ENCODE measurements around the gene BDKRB1.
A peak's percentile ranks its signal among the peaks of the same experiment; 100 is the strongest.

The BDKRB1 gene

GRCh38 chr14:96275177-96276112 lies 19.4 kb downstream of the BDKRB1 start:
- FAIRE-seq (peak; percentile 71), DNase-seq (ENCODE audit: insufficient read length, low spot score) (peak; percentile 43)

- DNase-seq (ENCODE audit: insufficient read length, low spot score) (no peak), FAIRE-seq (no peak)
Measured at GRCh38 chr14:96277890-96278289, 21.9 kb downstream of the BDKRB1 start.

- DNase-seq (ENCODE audit: insufficient read length, low spot score) (no peak), FAIRE-seq (no peak)
Measured at GRCh38 chr14:96279564-96279963, 23.6 kb downstream of the BDKRB1 start.

GRCh38 chr14:96280104-96280503 lies 24.1 kb downstream of the BDKRB1 start:
- DNase-seq (ENCODE audit: insufficient read length, low spot score) (no peak), FAIRE-seq (no peak)

GRCh38 chr14:96281486-96281885 lies 25.5 kb downstream of the BDKRB1 start:
- FAIRE-seq (no peak), DNase-seq (ENCODE audit: insufficient read length, low spot score) (no peak)

GRCh38 chr14:96284008-96284407 lies 28.0 kb downstream of the BDKRB1 start:
- DNase-seq (ENCODE audit: insufficient read length, low spot score) = no peak
- FAIRE-seq = no peak

GRCh38 chr14:96284430-96284829 lies 28.4 kb downstream of the BDKRB1 start:
- DNase-seq (ENCODE audit: insufficient read length, low spot score) (no peak), FAIRE-seq (no peak)

- no peak for DNase-seq (ENCODE audit: insufficient read length, low spot score)
- FAIRE-seq = no peak
Measured at GRCh38 chr14:96285667-96286066, 29.7 kb downstream of the BDKRB1 start.

GRCh38 chr14:96286251-96286650 lies 30.2 kb downstream of the BDKRB1 start:
- FAIRE-seq (no peak), DNase-seq (ENCODE audit: insufficient read length, low spot score) (no peak)

GRCh38 chr14:96287856-96288255 lies 31.8 kb downstream of the BDKRB1 start:
- DNase-seq (ENCODE audit: insufficient read length, low spot score) = no peak
- FAIRE-seq = no peak

- DNase-seq (ENCODE audit: insufficient read length, low spot score) (no peak), FAIRE-seq (no peak)
Measured at GRCh38 chr14:96294246-96294645, 38.2 kb downstream of the BDKRB1 start.

- FAIRE-seq (no peak), DNase-seq (ENCODE audit: insufficient read length, low spot score) (no peak)
Measured at GRCh38 chr14:96297000-96297399, 41.0 kb downstream of the BDKRB1 start.

- DNase-seq (ENCODE audit: insufficient read length, low spot score) (no peak), FAIRE-seq (no peak)
Measured at GRCh38 chr14:96297997-96298515, 42.0 kb downstream of the BDKRB1 start.

GRCh38 chr14:96299441-96299840 lies 43.4 kb downstream of the BDKRB1 start:
- no peak for DNase-seq (ENCODE audit: insufficient read length, low spot score)
- FAIRE-seq = no peak

- FAIRE-seq = no peak
- no peak for DNase-seq (ENCODE audit: insufficient read length, low spot score)
Measured at GRCh38 chr14:96303981-96304380, 48.0 kb downstream of the BDKRB1 start.

GRCh38 chr14:96304956-96305355 lies 48.9 kb downstream of the BDKRB1 start:
- FAIRE-seq (peak; percentile 45), DNase-seq (ENCODE audit: insufficient read length, low spot score) (no peak)

- FAIRE-seq (no peak), DNase-seq (ENCODE audit: insufficient read length, low spot score) (no peak)
Measured at GRCh38 chr14:96307434-96307833, 51.4 kb downstream of the BDKRB1 start.

GRCh38 chr14:96309133-96309895 lies 53.3 kb downstream of the BDKRB1 start:
- no peak for FAIRE-seq
- no peak for DNase-seq (ENCODE audit: insufficient read length, low spot score)

- DNase-seq (ENCODE audit: insufficient read length, low spot score) (no peak), FAIRE-seq (no peak)
Measured at GRCh38 chr14:96309896-96310330, 53.9 kb downstream of the BDKRB1 start.

- DNase-seq (ENCODE audit: insufficient read length, low spot score) = no peak
- no peak for FAIRE-seq
Measured at GRCh38 chr14:96310906-96311305, 54.9 kb downstream of the BDKRB1 start.
